Glomerular visceral epithelial cell (primary cell): ENCODE results near the gene WIPF3.

ENCODE experiments used
- DNase-seq: peaks from one replicate; pipeline ENCODE4 v3.0.0-alpha.2; 2016; ENCODE audit errors: extremely low spot score

WIPF3 gene

GRCh38 chr7:29806208-29806994, at the start of gene WIPF3:
Gene WIPF3 (plus strand): TSS chr7:29806508. CDS start chr7:29834725, 28,217 bp downstream.
- no peak for DNase-seq

GRCh38 chr7:29763266-29763665, 43.0 kb upstream of the WIPF3 start:
- DNase-seq: no peak

GRCh38 chr7:29764227-29764626, 42.1 kb upstream of the WIPF3 start:
- DNase-seq: no peak

GRCh38 chr7:29765490-29765889, 40.8 kb upstream of the WIPF3 start:
- no peak for DNase-seq

GRCh38 chr7:29770371-29770770, 35.9 kb upstream of the WIPF3 start:
- no peak for DNase-seq

GRCh38 chr7:29771081-29771816, 35.1 kb upstream of the WIPF3 start:
- DNase-seq: no peak

- DNase-seq: no peak
Measured at GRCh38 chr7:29779017-29779416, 27.3 kb upstream of the WIPF3 start.

- no peak for DNase-seq
Measured at GRCh38 chr7:29780346-29780745, 26.0 kb upstream of the WIPF3 start.

GRCh38 chr7:29783671-29784070, 22.6 kb upstream of the WIPF3 start:
- no peak for DNase-seq

- no peak for DNase-seq
Measured at GRCh38 chr7:29793507-29793906, 12.8 kb upstream of the WIPF3 start.

- DNase-seq: no peak
Measured at GRCh38 chr7:29794959-29795629, 11.2 kb upstream of the WIPF3 start.

- DNase-seq: no peak
Measured at GRCh38 chr7:29795696-29796580, 10.4 kb upstream of the WIPF3 start.

GRCh38 chr7:29797112-29797944, 9.0 kb upstream of the WIPF3 start:
- no peak for DNase-seq

- no peak for DNase-seq
Measured at GRCh38 chr7:29798422-29798821, 7.9 kb upstream of the WIPF3 start.

- DNase-seq: no peak
Measured at GRCh38 chr7:29801929-29802328, 4.4 kb upstream of the WIPF3 start.

GRCh38 chr7:29805031-29805430, 1.3 kb upstream of the WIPF3 start:
- DNase-seq: no peak

GRCh38 chr7:29805886-29806207, 461 bp upstream of the WIPF3 start:
- DNase-seq: no peak

GRCh38 chr7:29806995-29807841, 910 bp downstream of the WIPF3 start:
- no peak for DNase-seq

GRCh38 chr7:29808075-29808801, 1.9 kb downstream of the WIPF3 start:
- DNase-seq: no peak
